Stimulated activated CD8-positive, alpha-beta memory T cell treated with anti-CD3 and anti-CD28 coated beads, Interleukin-15, amount 100 ng/mL, for 48 hours (primary cell): ENCODE measurements around the gene OSMR.

Experiments
- DNase-seq, 2 donors: peaks; one replicate each; pipeline ENCODE4 v3.0.0-alpha.2; 2020; ENCODE audit warnings: low read depth in 2 of 2

OSMR gene

DNA sequence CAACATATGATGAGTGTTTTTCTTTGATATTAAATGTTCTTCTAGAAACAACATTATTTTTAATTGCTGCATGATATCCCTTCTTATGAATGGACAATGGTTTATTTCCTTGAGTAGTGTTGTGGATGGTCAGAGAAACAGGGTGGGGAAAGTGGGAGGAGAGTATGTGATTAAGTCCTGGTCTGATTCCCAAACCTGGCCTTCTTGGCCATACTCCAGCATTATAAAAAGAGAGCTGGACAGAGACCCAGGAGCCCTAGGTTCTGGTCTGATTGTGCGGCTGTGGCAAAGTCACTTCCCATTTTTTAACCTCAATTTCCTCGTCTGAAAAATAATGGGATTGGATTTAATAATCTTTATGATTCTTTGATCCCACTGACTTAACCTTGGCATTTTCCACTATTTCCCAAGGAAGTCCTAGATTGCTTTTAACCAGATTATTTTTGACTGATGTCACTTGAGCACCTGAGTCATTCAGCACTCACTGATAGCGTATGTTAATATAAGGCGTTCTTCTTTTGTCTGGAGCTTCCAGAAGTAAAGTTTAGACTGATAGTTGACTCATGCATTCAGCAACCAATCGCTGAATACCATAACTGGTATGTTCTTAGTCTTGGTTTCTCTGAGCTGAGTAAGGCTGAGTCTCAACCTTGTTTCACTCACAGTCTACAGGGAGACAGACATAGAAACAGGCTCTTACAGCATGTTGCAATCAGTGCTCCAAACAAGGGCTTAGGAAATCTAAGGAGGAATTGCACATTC, 26.2 kb downstream of the OSMR start:
- no peak for DNase-seq

DNA sequence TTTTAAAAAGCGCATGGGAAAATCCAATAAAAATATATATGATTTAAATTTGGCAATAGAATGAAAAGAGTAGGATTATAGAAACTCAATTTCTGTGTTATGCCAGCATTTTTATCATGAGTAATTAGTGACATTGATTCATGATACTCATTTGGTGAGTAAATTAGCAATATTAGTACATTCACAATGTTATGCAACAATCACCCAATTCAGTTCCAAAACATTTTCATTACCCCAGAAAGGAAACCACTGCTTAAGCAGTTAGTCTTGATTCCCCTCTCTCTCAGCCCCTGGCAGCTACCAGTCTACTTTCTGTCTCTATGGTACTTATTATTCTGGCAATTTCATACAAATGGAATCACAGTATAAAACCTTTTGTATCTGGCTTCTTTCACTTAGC, 27.0 kb downstream of the OSMR start:
- DNase-seq: no peak

DNA sequence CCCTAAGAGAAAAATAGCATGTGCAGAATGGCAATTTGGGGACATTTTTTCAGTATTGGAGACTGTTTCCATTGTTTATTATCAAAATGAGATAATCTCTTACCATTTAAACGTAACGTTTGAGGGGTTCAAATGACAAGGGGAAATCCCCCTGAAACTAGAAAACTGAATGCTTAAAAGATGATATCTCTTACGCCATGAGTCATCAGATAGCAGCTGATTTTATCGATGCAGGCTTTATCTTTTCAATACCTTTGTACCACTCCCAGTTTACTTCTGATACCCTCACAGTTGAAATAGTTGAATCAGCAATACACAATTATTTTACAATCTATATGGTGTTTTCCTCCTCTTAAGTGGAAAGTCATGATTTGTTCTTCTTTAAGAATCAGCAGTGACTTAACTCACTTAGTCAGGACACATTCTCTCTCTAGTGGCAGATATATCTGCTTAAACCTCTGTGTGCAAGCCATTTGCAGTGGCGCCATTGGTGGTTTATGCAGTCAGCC, 29.2 kb downstream of the OSMR start:
- no peak for DNase-seq

DNA sequence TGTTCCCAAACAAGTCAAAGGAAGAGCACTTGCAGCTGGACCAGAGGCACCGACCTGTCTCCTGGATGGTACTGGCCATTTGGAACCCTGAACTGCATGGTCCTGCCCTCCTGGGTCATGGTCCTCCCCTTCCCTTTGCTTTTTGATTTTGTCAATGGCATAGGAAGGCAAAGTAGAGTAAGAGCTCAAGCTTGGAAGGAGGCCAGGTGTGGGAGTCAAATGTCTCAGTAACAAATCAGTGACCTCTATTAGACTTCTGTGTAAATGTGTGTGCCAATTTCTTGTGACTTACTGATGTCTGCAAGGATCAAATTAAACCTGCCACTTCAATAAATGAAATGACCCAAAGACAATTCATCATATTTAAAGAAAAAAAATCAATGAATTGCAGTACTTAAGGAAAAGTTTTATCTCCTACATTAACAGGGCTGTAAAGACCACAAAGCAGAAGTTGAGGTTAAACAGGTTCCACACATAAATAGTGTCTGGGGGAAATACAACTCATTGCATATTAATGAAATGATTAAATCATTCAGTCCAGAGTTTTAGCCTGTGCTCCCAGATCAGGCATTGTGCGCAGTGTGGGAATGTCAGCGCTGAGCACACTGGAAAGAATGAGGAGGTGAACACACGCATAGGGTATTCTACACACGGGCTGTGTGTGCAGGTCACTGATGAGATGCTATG, 32.7 kb downstream of the OSMR start:
- no peak for DNase-seq

DNA sequence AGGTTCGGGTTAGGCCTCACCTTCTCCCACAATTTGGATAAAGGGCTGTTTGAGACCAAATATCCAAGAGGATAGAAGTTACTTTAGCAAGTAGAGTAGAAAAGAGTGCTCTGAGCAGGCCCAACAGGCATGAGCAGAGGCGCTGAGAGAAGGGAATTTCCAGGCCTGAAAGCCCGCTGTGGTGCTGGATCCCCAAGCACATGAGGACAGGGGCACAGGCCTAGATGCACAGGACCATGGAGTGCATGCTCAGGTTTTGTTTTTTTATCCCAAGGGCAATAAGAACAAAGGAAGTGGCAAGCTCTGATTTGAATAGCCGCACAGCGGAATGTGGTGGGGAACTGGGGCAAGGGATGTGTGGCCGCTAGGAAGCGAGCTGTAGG, 33.3 kb downstream of the OSMR start:
- no peak for DNase-seq

DNA sequence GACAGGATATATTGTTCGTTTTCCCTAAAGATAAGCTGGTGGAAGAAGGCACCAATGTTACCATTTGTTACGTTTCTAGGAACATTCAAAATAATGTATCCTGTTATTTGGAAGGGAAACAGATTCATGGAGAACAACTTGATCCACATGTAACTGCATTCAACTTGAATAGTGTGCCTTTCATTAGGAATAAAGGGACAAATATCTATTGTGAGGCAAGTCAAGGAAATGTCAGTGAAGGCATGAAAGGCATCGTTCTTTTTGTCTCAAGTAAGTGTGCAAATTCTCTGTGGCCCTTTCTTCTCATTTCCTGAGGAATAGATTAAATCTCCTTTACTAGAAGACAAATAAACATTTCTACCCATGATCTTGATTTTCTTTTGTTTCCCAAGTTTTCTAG, 38.0 kb downstream of the OSMR start:
- DNase-seq: no peak

DNA sequence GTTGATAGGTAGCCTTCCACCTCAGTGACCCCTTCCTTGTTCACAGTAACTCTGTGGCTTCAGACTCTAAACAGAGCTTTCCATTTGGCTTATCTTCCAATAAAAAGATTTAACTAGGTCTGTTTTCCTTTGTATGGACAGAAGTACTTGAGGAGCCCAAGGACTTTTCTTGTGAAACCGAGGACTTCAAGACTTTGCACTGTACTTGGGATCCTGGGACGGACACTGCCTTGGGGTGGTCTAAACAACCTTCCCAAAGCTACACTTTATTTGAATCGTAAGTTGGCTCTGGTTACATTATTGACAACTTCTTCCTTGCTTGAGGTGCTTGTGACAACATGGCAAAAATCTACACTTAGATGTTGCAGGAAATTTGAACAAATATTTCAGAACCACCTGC, 39.4 kb downstream of the OSMR start:
- DNase-seq: no peak

DNA sequence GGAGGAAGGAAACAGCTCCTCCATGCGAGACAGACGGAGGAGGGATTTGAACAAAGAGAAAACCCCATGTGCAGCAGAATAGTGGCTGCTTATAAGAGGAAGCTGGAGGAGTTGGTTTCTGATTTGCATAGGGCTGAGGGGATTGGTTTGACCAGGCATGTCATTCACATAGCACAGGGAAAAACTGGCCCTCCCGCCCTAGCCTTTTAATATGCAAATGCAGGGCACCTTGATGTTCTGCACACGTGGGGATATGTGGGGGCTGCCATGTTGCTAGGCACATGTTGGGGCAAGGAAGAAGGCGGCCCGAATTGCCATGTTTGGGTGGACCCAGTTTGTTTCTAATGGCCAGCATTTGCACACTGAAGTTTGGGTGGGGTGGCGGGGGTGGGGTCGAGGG, 42.2 kb downstream of the OSMR start:
- no peak for DNase-seq

DNA sequence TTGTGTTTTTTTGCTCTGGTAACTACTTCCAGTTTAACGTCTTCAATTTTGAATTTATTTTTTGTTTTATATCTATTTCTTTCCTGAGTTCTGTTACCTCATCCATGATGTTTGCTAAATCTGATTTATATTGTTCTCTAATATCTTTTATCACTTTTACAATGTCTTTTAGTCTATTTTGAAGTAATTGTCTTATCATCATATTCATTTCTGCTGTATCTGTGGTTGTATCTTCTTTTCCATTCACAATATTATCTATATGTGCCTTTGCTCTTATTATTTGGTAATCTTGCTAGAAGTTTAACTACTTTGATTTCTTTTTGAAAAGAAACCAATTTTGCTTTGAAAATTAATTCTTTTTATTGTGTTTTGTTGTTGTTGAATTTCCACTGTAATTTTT, 43.6 kb downstream of the OSMR start:
- DNase-seq: no peak

DNA sequence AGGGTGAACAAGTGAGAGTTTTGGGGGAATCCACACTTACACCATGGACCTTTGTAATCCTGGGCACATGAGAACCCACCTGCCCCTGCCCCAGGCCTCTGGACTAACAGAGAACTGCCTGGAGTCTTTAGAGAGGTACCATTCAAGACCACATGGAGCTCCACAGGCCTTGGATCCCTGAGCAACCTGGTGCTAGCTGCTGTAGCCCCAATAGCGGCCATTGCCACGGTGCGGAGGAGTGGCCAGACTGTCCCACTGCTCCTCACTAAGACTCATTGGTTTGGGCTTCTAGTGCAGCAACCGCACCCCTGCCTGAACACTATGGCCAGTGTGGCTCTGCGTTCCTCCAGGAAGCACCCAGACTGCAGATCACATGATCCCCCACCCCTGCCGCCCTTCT, 45.8 kb downstream of the OSMR start:
- DNase-seq: no peak

DNA sequence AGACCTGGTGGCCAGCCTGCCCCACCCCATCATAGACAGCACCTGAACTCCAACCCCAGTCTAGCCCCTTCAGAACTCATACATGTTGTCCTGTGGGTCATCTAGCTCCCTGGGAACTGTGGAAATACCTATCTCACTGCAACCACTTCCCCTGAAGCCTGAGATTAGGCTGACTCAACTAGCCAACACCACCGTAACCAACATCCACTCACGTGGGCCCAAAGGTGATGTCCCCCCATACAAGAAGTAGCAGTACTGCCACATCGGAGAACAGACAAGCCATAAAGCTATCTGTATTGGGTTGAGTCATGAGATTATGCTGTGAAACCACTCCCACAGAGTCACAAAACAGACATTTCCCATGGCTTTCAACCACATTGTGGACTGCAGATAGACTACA, 46.6 kb downstream of the OSMR start:
- DNase-seq: no peak

DNA sequence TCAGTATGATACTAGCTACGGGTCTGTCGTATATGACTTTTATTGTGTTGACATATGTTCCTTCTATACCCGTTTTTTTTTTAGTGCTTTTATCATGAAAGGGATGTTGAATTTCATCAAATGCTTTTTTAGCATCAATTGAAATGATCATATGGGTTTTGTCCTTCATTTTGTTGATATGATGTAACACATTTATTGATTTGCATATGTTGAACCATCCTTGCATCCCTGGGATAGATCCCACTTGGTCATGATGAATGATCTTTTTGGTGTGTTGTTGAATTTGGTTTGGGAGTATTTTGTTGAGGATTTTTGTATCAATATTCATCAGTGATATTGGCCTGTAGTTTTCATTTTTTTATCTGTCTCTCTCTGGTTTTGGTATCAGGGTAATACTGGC, 50.9 kb downstream of the OSMR start:
- no peak for DNase-seq

DNA sequence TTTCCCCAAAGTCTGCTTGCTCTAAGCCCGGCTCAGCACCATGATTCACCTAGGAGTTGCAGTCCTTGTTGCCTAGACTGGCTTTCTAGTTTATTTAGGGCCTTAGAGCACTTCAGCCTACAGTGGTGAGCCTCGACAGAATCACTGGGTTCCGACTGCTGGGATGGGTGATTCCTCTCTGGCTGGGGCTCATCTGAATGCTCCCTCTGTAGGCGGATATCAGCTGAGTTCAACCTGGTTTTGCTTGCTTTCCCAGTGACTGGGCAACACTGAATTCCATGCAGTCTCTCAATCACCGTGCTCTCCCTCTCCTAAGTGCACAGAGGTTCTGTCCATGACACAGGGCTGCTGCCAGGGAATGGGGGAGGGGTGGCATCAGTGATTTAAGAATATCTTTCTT, 54.1 kb downstream of the OSMR start:
- DNase-seq: no peak

DNA sequence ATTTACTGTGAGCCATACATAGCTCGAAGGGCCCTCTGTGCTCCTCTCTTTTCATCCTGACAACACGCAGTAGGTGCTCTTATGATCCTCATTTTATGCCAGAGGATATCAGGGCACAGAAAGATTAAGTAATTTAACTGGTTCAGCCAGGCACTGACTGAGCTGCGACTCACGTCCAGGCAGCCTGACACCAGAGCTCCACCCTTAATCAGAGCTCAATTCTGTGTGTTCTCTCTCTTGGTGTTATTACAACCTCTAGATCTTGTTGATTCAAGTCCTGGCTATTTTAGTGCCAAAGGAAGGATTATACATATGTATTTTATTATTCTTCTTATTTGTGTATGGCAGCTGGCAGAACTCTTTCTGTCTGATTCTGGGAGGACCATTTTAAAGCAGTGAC, 59.7 kb downstream of the OSMR start:
- no peak for DNase-seq

DNA sequence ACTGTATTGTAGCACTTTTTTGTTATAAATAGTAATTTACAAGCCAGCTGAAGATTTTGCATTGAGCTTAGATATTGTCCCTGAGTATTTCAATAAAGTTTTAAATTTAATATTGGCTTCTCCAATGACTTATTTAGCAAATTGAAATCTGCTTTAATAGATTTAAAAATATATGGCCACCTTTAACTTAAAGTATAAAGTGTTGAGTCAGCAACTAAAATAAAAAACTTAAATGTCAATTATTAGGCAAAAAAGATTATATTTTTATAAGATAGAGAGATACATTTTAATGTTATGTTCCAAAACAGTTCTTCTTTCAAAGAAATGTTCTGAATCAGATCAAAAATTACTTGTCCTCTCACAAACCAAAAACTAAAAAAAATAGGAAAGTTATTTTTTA, 60.7 kb downstream of the OSMR start:
- no peak for DNase-seq

DNA sequence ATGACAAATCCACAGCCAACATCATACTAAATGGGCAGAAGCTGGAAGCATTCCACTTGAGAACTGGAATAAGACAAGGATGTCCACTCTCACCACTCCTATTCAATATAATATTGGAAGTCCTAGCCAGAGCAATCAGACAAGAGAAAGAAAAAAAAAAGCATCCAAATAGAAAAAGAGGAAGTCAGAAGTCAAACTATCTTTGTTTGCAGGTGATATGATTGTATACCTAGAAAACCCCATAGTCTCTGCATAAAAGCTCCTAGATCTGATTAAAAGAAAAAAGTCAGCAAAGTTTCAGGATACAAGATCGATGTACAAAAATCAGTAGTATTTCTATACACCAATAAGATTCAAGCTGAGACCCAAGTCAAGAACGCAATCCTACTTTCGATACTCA, 66.1 kb downstream of the OSMR start:
- DNase-seq: no peak

DNA sequence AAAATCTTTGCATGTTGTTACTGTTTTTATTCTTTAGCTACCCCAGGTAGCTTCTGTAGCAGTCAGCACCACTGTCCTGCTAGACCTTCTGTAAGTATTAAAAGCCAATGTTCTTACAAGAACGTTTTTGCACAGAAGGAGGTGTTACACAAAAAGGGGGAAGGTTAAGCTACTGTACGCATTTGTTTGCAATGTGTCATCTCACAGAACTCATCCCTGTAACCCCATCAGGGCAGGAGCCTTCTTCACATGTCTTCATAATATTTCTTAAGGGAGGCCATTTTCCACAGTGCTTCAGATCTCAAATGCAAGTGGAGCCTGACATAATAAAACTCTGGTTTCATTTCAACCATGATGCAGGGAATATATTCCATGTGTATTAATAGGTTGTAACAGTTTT, 67.9 kb downstream of the OSMR start:
- no peak for DNase-seq

DNA sequence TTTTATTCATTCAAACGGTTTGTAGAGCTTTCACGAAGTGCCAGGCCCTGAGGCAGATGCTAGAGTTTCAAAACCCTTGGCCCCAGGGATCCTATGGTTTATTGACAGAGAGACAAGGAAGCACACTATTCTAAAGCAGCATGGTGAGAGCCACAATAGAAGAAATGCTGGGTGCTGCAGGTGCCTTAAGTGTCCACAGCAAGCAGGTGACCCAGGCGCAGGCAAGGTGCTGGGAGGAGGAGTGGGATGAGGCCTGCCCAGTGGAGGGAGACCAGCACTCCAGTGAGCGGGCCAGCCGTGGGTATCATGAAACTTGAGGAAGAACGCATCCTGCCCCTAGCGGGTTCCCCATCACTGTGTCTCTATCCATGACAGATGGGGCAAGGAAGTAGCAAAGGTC, 71.0 kb downstream of the OSMR start:
- DNase-seq: no peak

DNA sequence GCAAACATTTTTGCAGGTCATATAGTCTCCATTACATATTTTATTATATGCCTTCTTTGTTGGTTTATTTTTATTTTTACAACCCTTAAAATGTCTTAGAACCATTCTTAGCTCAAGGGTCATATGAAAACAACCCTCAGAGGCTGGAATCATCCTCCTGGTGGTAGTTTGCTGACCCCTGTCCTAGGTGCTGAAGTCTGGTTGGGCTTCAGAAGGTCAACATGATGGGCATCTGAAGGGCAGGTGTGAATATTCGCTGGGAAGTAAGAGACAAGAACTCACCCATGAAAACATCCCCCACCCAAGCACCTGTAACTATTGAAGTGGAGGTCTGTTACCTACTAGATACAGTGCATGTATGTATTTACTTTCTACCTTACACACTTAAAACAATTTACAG, 75.4 kb downstream of the OSMR start:
- DNase-seq: no peak

DNA sequence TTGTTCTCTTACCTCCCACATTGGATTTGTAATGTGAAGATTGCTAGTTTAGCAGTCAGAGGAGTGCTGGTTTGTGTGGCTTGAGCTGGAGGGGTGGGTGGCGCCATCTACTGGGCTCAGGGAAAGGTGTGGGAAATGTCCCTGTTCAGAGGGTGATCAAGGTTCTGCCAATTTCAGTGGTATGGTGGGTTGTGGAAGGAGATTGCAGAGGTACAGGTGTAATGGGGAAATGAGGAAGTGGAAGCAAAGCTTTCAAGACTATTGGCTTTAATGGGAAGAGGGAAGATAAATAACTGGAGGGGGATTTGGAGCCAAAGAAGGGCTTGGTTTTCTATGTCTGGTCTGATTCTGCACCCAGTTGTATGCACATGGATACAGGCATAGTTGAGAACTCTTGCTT, 76.4 kb downstream of the OSMR start:
- peak; percentile 5 to 28 for DNase-seq

DNA sequence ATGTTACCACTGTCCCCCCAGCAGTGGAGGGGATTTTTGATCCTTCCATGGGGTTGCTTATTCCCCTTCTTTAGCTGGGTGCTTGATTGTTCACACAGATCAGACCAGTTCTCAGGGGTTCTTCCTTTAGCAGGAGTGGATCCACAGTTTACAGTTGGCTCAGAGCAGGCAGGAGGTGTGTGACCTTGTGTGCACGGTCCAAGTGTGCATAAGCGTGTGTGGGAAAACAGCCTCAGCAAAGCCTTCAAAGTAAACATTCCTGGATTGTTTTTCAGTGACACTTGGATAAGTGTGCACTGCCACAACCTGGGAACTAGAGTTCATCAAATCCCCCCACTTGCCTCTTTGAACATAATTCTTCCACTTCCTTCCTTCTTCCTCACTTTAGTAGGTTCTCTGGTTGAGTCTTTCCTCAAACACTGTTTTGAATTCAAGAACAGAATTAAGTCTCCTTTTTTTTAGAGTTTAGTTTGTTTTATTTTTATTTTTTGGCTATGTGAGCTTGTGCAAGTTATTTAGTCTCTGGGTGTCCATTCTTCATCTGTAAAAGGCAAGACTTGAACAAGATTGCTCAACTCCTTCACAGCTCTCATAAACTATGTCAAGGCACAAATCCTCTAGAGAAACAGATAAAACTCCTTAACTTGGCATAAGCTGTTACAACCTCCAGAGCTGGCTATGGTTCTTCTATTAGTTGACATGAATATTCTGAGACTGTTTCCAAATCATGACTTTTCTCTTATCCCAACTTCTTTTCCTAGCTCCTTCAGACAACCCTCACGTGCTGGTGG, 78.0 kb downstream of the OSMR start:
- no peak for DNase-seq

DNA sequence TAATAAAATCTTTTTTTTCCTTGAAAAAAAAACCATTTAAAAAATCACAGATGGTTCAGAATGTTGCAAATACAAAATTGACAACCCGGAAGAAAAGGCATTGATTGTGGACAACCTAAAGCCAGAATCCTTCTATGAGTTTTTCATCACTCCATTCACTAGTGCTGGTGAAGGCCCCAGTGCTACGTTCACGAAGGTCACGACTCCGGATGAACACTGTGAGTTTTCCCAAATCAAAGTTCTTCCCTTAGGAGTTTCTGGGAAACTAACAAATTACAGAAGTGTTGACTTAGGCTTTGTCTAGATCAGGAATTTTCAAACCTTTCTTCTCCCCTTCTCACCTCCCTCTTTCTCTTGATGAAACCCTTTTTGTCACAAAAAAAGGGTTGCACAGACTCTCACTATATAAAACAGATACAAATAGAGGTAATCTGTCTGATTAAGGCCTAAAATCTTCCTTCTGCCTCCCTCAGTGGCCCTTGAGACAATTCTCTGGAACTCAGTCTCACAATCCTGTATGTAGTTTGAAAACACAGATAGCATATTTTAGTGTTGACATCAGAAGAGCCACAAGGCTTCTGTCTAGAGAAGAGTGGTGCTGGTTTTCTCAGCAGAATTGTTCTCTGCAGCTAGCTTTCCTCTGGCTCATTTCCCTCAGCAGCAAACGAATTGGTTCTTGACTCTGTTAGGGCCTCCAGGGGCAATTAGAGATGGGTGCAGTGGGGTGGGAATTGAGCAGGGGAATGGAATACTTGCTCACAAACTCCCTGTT, 79.5 kb downstream of the OSMR start:
- DNase-seq: no peak
